Peyer's patch (tissue), 4 donors: ENCODE results near the gene ARHGAP36. TPM values are rescaled to one million over a fixed set of nuclear protein-coding genes. Genes with fewer than 3 reads are reported as not detected.
A peak's percentile ranks its signal among the peaks of the same experiment; 100 is the strongest.

Experiments used
- DNase-seq, 3 donors: peaks; one replicate each; pipeline ENCODE4 v3.0.0-alpha.2; 2017 to 2019
- H3K27ac ChIP-seq, 4 donors: fragments of 200-600 bp; sonication (generic); one replicate each; pipeline ENCODE4 v1.5.1; 2016 to 2019
- H3K27me3 ChIP-seq, 2 donors: fragments of 200-600 bp; sonication (generic); one replicate each; pipeline ENCODE4 v1.5.1; 2019
- H3K36me3 ChIP-seq, 3 donors: fragments of 200-600 bp; sonication (generic); one replicate each; pipeline ENCODE4 v1.5.1; 2016 to 2019
- H3K4me1 ChIP-seq, 4 donors: fragments of 200-600 bp; sonication (generic); one replicate each; pipeline ENCODE4 v1.5.1; 2016 to 2019
- H3K4me3 ChIP-seq, 4 donors: fragments of 200-600 bp; sonication (generic); 1 replicate in 3 of 4; 2 replicates in 1 of 4; pipeline ENCODE4 v1.5.1; 2016 to 2019; ENCODE audit warnings: mild to moderate bottlenecking in 1 of 4
- H3K9me3 ChIP-seq, 4 donors: fragments of 200-600 bp; sonication (generic); one replicate each; pipeline ENCODE4 v1.5.1; 2016 to 2019; ENCODE audit warnings: mild to moderate bottlenecking in 1 of 4
- CTCF ChIP-seq, 6 experiments: fragments of 450-650 bp in 4 of 6; fragments of 200-600 bp in 2 of 6; sonication (generic) in 1 of 6; IDR thresholded peaks; one replicate each; pipeline ENCODE4 v1.5.1; 2017 to 2019; ENCODE audit warnings: antibody characterized with exemption in 6 of 6, mild to moderate bottlenecking in 3 of 6, moderate library complexity in 1 of 6
- POLR2A ChIP-seq, 2 donors: fragments of 450-650 bp; IDR thresholded peaks; one replicate each; pipeline ENCODE4 v1.5.1; 2017; ENCODE audit warnings: antibody characterized with exemption in 2 of 2, mild to moderate bottlenecking in 2 of 2, moderate library complexity in 2 of 2
- total RNA-seq, 4 donors: library from RNA; depleted of rRNA; stranded (reverse); fragments of >200 nt; gene quantifications; one replicate each; pipeline ENCODE4 v1.1.0, GENCODE V29; 2016

The ARHGAP36 gene
- total RNA-seq: not detected

- Histone ChIP-seq H3K4me1 (no peaks in the 10 kb centered on the region), H3K27me3 (no peaks in the 10 kb centered on the region), H3K9me3 (no peaks in the 10 kb centered on the region), H3K4me3 (peak within 1 kb of the TSS in 1 of 4 donors; percentile 5), H3K36me3 (no peaks in the 10 kb centered on the region), H3K27ac (no peak within 1 kb of the TSS)
- TF ChIP-seq CTCF (IDR thresholded peaks at IDR 0.05) (no peak), POLR2A (IDR thresholded peaks at IDR 0.05) (no peak)
- no peak for DNase-seq
Measured at GRCh38 chrX:131058136-131058868, at the start of gene ARHGAP36. Gene ARHGAP36, plus strand, starts transcription at chrX:131058346. Its CDS starts 23,320 bp downstream, at chrX:131081666.

DNA sequence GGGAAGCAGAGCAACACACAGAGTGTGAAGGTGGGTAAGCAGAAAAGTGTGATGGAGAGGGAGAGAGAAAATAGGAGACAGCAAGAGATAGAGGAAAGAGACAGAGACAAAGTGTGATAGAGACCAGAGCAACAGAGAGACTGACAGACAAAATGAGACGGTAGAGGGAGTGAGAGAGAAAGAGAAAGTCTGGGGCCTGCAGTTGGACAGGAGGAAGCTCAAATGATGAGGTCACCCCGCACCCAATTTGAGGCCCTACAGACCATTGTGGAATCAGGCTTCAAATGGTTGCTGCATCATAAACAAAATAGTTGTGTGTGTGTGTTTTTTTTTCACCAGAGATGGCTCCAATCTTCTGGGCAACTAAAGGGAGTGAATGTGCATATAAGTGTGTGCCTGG, 48.0 kb upstream of the ARHGAP36 start:
- TF ChIP-seq CTCF (IDR thresholded peaks at IDR 0.05) (no peak), POLR2A (IDR thresholded peaks at IDR 0.05) (no peak)

GRCh38 chrX:131025336-131025735, 32.8 kb upstream of the ARHGAP36 start:
- H3K4me1 ChIP-seq: no peaks in the 10 kb centered on the region
- H3K27me3 ChIP-seq: no peaks in the 10 kb centered on the region

More for the DNA sequence above, 48.0 kb upstream of the ARHGAP36 start:
- no peak overlapping the region for H3K4me3 ChIP-seq
- no peaks in the 10 kb centered on the region for H3K4me1 ChIP-seq
- H3K9me3 ChIP-seq: no peaks in the 10 kb centered on the region
- no peak overlapping the region for H3K27ac ChIP-seq
- DNase-seq: no peak
- no peaks in the 10 kb centered on the region for H3K36me3 ChIP-seq
- H3K27me3 ChIP-seq: no peaks in the 10 kb centered on the region

GRCh38 chrX:131032354-131033230, 25.6 kb upstream of the ARHGAP36 start:
- no peak overlapping the region for H3K4me3 ChIP-seq
- no peaks in the 10 kb centered on the region for H3K4me1 ChIP-seq
- no peaks in the 10 kb centered on the region for H3K36me3 ChIP-seq
- H3K27me3 ChIP-seq: no peaks in the 10 kb centered on the region
- H3K27ac ChIP-seq: no peak overlapping the region
- TF ChIP-seq POLR2A (IDR thresholded peaks at IDR 0.05) (no peak), CTCF (IDR thresholded peaks at IDR 0.05) (no peak)
- no peak for DNase-seq
- no peaks in the 10 kb centered on the region for H3K9me3 ChIP-seq

More at GRCh38 chrX:131025336-131025735, 32.8 kb upstream of the ARHGAP36 start:
- Histone ChIP-seq H3K36me3 (no peaks in the 10 kb centered on the region), H3K9me3 (no peaks in the 10 kb centered on the region), H3K27ac (no peak overlapping the region), H3K4me3 (no peak overlapping the region)
- TF ChIP-seq CTCF (IDR thresholded peaks at IDR 0.05) (no peak), POLR2A (IDR thresholded peaks at IDR 0.05) (no peak)
- no peak for DNase-seq

GRCh38 chrX:131034063-131034462, 24.1 kb upstream of the ARHGAP36 start:
- Histone ChIP-seq H3K36me3 (no peaks in the 10 kb centered on the region), H3K9me3 (no peaks in the 10 kb centered on the region), H3K4me3 (no peak overlapping the region), H3K4me1 (no peaks in the 10 kb centered on the region), H3K27me3 (no peaks in the 10 kb centered on the region), H3K27ac (no peak overlapping the region)
- TF ChIP-seq CTCF (IDR thresholded peaks at IDR 0.05) (no peak), POLR2A (IDR thresholded peaks at IDR 0.05) (no peak)
- no peak for DNase-seq
